ENCODE measurements around the gene TRA2A. TPM values are rescaled to one million over a fixed set of nuclear protein-coding genes. Genes with fewer than 3 reads are reported as not detected.
A peak's percentile ranks its signal among the peaks of the same experiment; 100 is the strongest.

Gene TRA2A
- total and polyA plus RNA-seq, 10 of the 15 experiments (the other 5 are each of a cell fraction or from before 2014, with no cell fraction given) = 25.0 to 224 (median 91.3) TPM

GRCh38 chr7:23530405-23530804 lies 1.4 kb downstream of the TRA2A start (continued):
- TF ChIP-seq ZBTB40 (IDR thresholded peaks at IDR 0.05; ENCODE audit: borderline replicate concordance) = peak; percentile 12; the same call in 1 of the 2 replicates
- no peak for TF ChIP-seq KAT2A (conservative IDR thresholded peaks at IDR 0.05; ENCODE audit: control insufficient read depth, low read depth, low read length)
- no peak for TF ChIP-seq SREBF1 (IDR thresholded peaks at IDR 0.05; ENCODE audit: low read length)
- no peak for TF ChIP-seq USF1 (IDR thresholded peaks at IDR 0.05; ENCODE audit: borderline replicate concordance, extremely low read length, insufficient read depth, low read depth, low read length)
- peak; percentile 15 to 46; a peak in 1 of 4 replicates for TF ChIP-seq BHLHE40 (IDR thresholded peaks at IDR 0.05; ENCODE audit: borderline replicate concordance in 1 of 2, low read depth in 2 of 2, low read length in 1 of 2)
- TF ChIP-seq TCF7 (IDR thresholded peaks at IDR 0.05; ENCODE audit: borderline replicate concordance) = no peak
- TF ChIP-seq IKZF2 (IDR thresholded peaks at IDR 0.05) = peak in 1 of 2 experiments; percentile 16; a peak in 2 of 4 replicates
- TF ChIP-seq EP300 (IDR thresholded peaks at IDR 0.05; ENCODE audit: borderline replicate concordance in 1 of 2, control insufficient read depth in 1 of 2, low read depth in 2 of 2, low read length in 2 of 2) = peak in 1 of 2 experiments; percentile 81; a peak in 1 of 4 replicates
- TF ChIP-seq SP1 (IDR thresholded peaks at IDR 0.05; ENCODE audit: low read depth, low read length) = no peak
- no peak for TF ChIP-seq GATAD2B (conservative IDR thresholded peaks at IDR 0.05; ENCODE audit: low read depth)
- TF ChIP-seq MTA2 (IDR thresholded peaks at IDR 0.05; ENCODE audit: low read depth) = no peak
- no peak for TF ChIP-seq ZNF687 (IDR thresholded peaks at IDR 0.05)
- TF ChIP-seq ATF3 (IDR thresholded peaks at IDR 0.05; ENCODE audit: borderline replicate concordance, extremely low read depth, low read depth, low read length) = no peak

Data from GM12878 (cell line).